Neural progenitor cell (in vitro differentiated cells): ENCODE measurements around the gene CNN2.

Experiments
- CTCF ChIP-seq: fragments of 200-600 bp; sonication (generic); IDR thresholded peaks from 2 replicates; pipeline ENCODE4 v1.5.1; 2017; ENCODE audit warnings: antibody characterized with exemption, mild to moderate bottlenecking
- EZH2 ChIP-seq: fragments of 200-600 bp; sonication (generic); IDR thresholded peaks from 2 replicates; pipeline ENCODE4 v1.6.1; 2017; ENCODE audit warnings: antibody characterized with exemption, mild to moderate bottlenecking, moderate library complexity

GRCh38 chr19:988510-988909, 37.9 kb upstream of the CNN2 start:
- TF ChIP-seq CTCF (no peak), EZH2 (no peak)
